A549 (cell line): ENCODE measurements around the gene JUP. TPM values are rescaled to one million over a fixed set of nuclear protein-coding genes. Genes with fewer than 3 reads are reported as not detected.

Experiments used
- ATAC-seq, 2 experiments: fragments of 200-7000 bp in 1 of 2; fragments of >200 bp in 1 of 2; cut with Nextera tagmentation in 1 of 2; cut with Tn5 transposase in 1 of 2; 3 replicates each; pipeline versions ENCODE4 v1.8.0 to v1.9.1; 2018 to 2020; ENCODE audit warnings: mild to moderate bottlenecking in 1 of 2, moderate library complexity in 1 of 2
- CTCF ChIA-PET: fragments of 300-600 bp; sonication (Branson Sonifier 250); formaldehyde crosslinking; extraction: SDS; loops from one replicate; lab custom pipeline; 2021; ENCODE audit warnings: antibody characterized with exemption, inconsistent platforms; lab: Yijun Ruan, JAX
- POLR2A ChIA-PET: fragments of 350-600 bp; formaldehyde crosslinking; extraction: SDS; loops from one replicate; lab custom pipeline; 2021; ENCODE audit warnings: antibody characterized with exemption, inconsistent platforms; lab: Yijun Ruan, JAX
- DNase-seq, 2 experiments: peaks; one replicate each; pipeline versions ENCODE4 v3.0.0 to v3.0.0-alpha.2; 2011 to 2016; ENCODE audit warnings: low read depth in 1 of 2, low spot score in 1 of 2
- FAIRE-seq: peaks from 2 replicates; lab custom pipeline; 2011; peaks lifted over from hg19 to GRCh38; lab: Jason Lieb, UNC
- H3K27ac ChIP-seq, 2 experiments: fragments of >200 bp; sonication (Bioruptor Twin); formaldehyde crosslinking; 3 replicates each; pipeline ENCODE4 v1.5.1; 2016 to 2017
- H3K4me1 ChIP-seq: fragments of >200 bp; sonication (Bioruptor Twin); formaldehyde crosslinking; 3 replicates; pipeline ENCODE4 v1.6.1; 2016
- H3K4me2 ChIP-seq: fragments of >200 bp; sonication (Bioruptor Twin); formaldehyde crosslinking; 3 replicates; pipeline ENCODE4 v1.6.1; 2016
- H3K4me3 ChIP-seq: fragments of >200 bp; sonication (Bioruptor Twin); formaldehyde crosslinking; 3 replicates; pipeline ENCODE4 v1.5.1; 2016
- H3K9me3 ChIP-seq: fragments of >200 bp; sonication (Bioruptor Twin); formaldehyde crosslinking; 3 replicates; pipeline ENCODE4 v1.6.1; 2016
- BHLHE40 ChIP-seq: IDR thresholded peaks from 2 replicates; pipeline ENCODE4 v1.6.1; 2012; ENCODE audit warnings: low read depth, low read length, inconsistent platforms
- CHD2 ChIP-seq: fragments of 150-350 bp; IDR thresholded peaks from 2 replicates; pipeline ENCODE4 v1.6.1; 2014; ENCODE audit warnings: low read length; ENCODE audit not compliant: partially characterized antibody
- CHD4 ChIP-seq: fragments of 200-600 bp; sonication (generic); IDR thresholded peaks from 2 replicates; pipeline ENCODE4 v1.6.1; 2016; ENCODE audit warnings: antibody characterized with exemption, mild to moderate bottlenecking, borderline replicate concordance
- EHF ChIP-seq: fragments of 250-450 bp; sonication (Bioruptor Pico); IDR thresholded peaks from 2 replicates; pipeline ENCODE4 v1.5.0; 2020; ENCODE audit warnings: mild to moderate bottlenecking
- EP300 ChIP-seq, 2 experiments: fragments of >200 bp; sonication (Bioruptor Twin); formaldehyde crosslinking; IDR thresholded peaks; 2 replicates in 1 of 2; 3 replicates in 1 of 2; pipeline ENCODE4 v1.6.1; 2016 to 2017
- ESRRA ChIP-seq: fragments of 150-350 bp; IDR thresholded peaks from 2 replicates; pipeline ENCODE4 v1.6.1; 2014; ENCODE audit warnings: mild to moderate bottlenecking, low read length, borderline replicate concordance
- FOSB ChIP-seq: fragments of 250-450 bp; sonication (Bioruptor Pico); IDR thresholded peaks from 2 replicates; pipeline ENCODE4 v1.5.0; 2020; ENCODE audit warnings: mild to moderate bottlenecking, moderate library complexity
- FOXS1 ChIP-seq: fragments of 250-450 bp; sonication (Bioruptor Pico); IDR thresholded peaks from 2 replicates; pipeline ENCODE4 v1.5.0; 2020; ENCODE audit warnings: mild to moderate bottlenecking, moderate library complexity
- GATA3 ChIP-seq: IDR thresholded peaks from 2 replicates; pipeline ENCODE4 v1.6.1; 2012; ENCODE audit warnings: borderline replicate concordance
- HOXA7 ChIP-seq: fragments of 250-450 bp; sonication (Bioruptor Pico); IDR thresholded peaks from 2 replicates; pipeline ENCODE4 v1.5.0; 2020; ENCODE audit warnings: mild to moderate bottlenecking, moderate library complexity
- HOXB13 ChIP-seq: fragments of 250-450 bp; sonication (Bioruptor Pico); IDR thresholded peaks from 2 replicates; pipeline ENCODE4 v1.5.0; 2020; ENCODE audit warnings: low read depth, mild to moderate bottlenecking, moderate library complexity
- JUN ChIP-seq, 2 experiments: fragments of >200 bp; sonication (Bioruptor Twin); formaldehyde crosslinking; IDR thresholded peaks; 2 replicates in 1 of 2; 3 replicates in 1 of 2; pipeline ENCODE4 v1.6.1; 2016 to 2017
- KDM1A ChIP-seq: fragments of 200-600 bp; sonication (generic); IDR thresholded peaks from 2 replicates; pipeline ENCODE4 v1.6.1; 2016; ENCODE audit warnings: low read depth, mild to moderate bottlenecking
- MAX ChIP-seq: IDR thresholded peaks from 2 replicates; pipeline ENCODE4 v1.6.1; 2012
- MAZ ChIP-seq: fragments of 150-350 bp; IDR thresholded peaks from 2 replicates; pipeline ENCODE4 v1.6.1; 2014; ENCODE audit warnings: antibody characterized with exemption, low read depth, low read length, borderline replicate concordance
- NPAS2 ChIP-seq: fragments of 250-450 bp; sonication (Bioruptor Pico); IDR thresholded peaks from 2 replicates; pipeline ENCODE4 v1.8.0; 2022; ENCODE audit warnings: mild to moderate bottlenecking, moderate library complexity, borderline replicate concordance
- POLR2A ChIP-seq: IDR thresholded peaks from 2 replicates; pipeline ENCODE4 v1.6.1; 2012; ENCODE audit warnings: mild to moderate bottlenecking, low read length
- POLR2AphosphoS2 ChIP-seq: conservative IDR thresholded peaks from 2 replicates; pipeline ENCODE4 v1.6.1; 2012; ENCODE audit warnings: low read length, improper control_type of control experiment, inconsistent platforms
- RAD21 ChIP-seq, 2 experiments: fragments of >200 bp in 1 of 2; sonication (Bioruptor Twin) in 1 of 2; formaldehyde crosslinking in 1 of 2; IDR thresholded peaks in 1 of 2; conservative IDR thresholded peaks in 1 of 2; 2 replicates in 1 of 2; 3 replicates in 1 of 2; pipeline ENCODE4 v1.6.1; 2012 to 2018; ENCODE audit warnings: inconsistent platforms in 1 of 2
- RARB ChIP-seq: fragments of 250-450 bp; sonication (Bioruptor Pico); IDR thresholded peaks from 2 replicates; pipeline ENCODE4 v1.8.0; 2021; ENCODE audit warnings: mild to moderate bottlenecking, moderate library complexity
- RCOR1 ChIP-seq: fragments of 150-350 bp; IDR thresholded peaks from 2 replicates; pipeline ENCODE4 v1.6.1; 2014; ENCODE audit warnings: antibody characterized with exemption, low read length, low read depth
- SMC3 ChIP-seq: fragments of >200 bp; sonication (Bioruptor Twin); formaldehyde crosslinking; IDR thresholded peaks from 3 replicates; pipeline ENCODE4 v1.6.1; 2018; ENCODE audit warnings: inconsistent platforms
- SREBF2 ChIP-seq: fragments of 450-650 bp; IDR thresholded peaks from 2 replicates; pipeline ENCODE4 v1.6.1; 2014; ENCODE audit warnings: mild to moderate bottlenecking, moderate library complexity
- ZSCAN20 ChIP-seq: fragments of 250-450 bp; sonication (Bioruptor Pico); IDR thresholded peaks from 2 replicates; pipeline ENCODE4 v1.8.0; 2022; ENCODE audit warnings: mild to moderate bottlenecking, moderate library complexity
- WGBS: methylation state at CpG from one replicate; pipeline ENCODE4 v1.1.6; 2017; ENCODE audit errors: missing lambda C conversion rate; 5-methylcytosine and 5-hydroxymethylcytosine counted together
- polyA plus RNA-seq, 4 experiments: library from polyadenylated mRNA; depleted of rRNA in 3 of 4; stranded (reverse); fragments of >200 nt; fragmentation: RNase III in 1 of 4; extraction: RNeasy Plus Mini Kit Qiagen cat#74134 plus additional on column Dnase treatment in 1 of 4; gene quantifications; 2 replicates in 3 of 4; 3 replicates in 1 of 4; pipeline ENCODE4 v1.2.3, GENCODE V29; 2011 to 2017
- TF ChIP-seq, protein P1 (sequence below): fragments of 450-650 bp; IDR thresholded peaks from 2 replicates; pipeline ENCODE4 v1.6.1; 2014; ENCODE audit warnings: antibody characterized with exemption
- TF ChIP-seq, protein P2 (sequence below): fragments of >200 bp; sonication (Bioruptor Twin); formaldehyde crosslinking; IDR thresholded peaks from 3 replicates; pipeline ENCODE4 v1.6.1; 2016
- TF ChIP-seq, protein P3 (sequence below): fragments of 200-600 bp; sonication (generic); IDR thresholded peaks from 2 replicates; pipeline ENCODE4 v1.6.1; 2016; ENCODE audit warnings: antibody characterized with exemption, mild to moderate bottlenecking, moderate library complexity
- TF ChIP-seq, protein P4 (sequence below): fragments of >200 bp; sonication (Bioruptor Twin); formaldehyde crosslinking; IDR thresholded peaks from 3 replicates; pipeline ENCODE4 v1.5.1; 2016

Gene JUP
- polyA plus RNA-seq, 2 of the 4 experiments (the other 2 are of a cell fraction) = 54.8 to 107 TPM

DNA sequence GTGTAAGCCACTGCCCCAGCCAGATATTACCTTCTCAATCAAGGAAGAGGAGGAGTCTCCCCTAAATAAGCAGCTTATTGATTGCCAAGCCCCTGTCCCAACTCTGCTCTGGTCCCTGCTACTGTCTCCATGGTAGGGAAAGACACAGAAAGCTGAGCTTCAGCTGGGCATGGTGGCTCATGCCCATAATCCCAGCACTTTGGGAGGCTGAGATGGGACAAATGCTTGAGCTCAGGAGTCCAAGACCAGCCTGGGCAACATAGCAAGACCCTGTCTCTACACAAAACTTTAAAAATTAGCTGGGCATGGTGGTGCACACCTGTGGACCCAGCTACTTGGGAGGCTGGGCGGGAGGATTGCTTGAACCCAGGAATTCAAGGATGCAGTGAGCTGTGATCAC is 6.6 kb downstream of the JUP start:
- ATAC-seq = no peak
- H3K4me1 ChIP-seq = peaks cover 89% of the 10 kb centered on the region
- no peak overlapping the region for H3K4me3 ChIP-seq
- H3K27ac ChIP-seq = peak overlapping the region; percentile 89 to 93; a peak in 5 of 6 replicates
- no peak for FAIRE-seq
- ChIA-PET POLR2A (interaction anchor here (1.0 kb wide), 2 partner anchors 31 to 46 kb away, joined by 3 read pairs; no protein-coding TSS in a partner anchor), CTCF (interaction anchor here (0.6 to 96.0 kb wide), 3 partner anchors 8 to 114 kb away, joined by 3 to 3262 read pairs (median 3262); partner anchors contain the start of genes FKBP10, GAST, HAP1 and JUP)
- no peaks in the 10 kb centered on the region for H3K9me3 ChIP-seq
- WGBS = 100% methylated on average over 1 of the region's 1 CpG
- TF ChIP-seq EHF (CRISPR knock-in tag) (no peak), SREBF2 (no peak), SMC3 (no peak), FOXS1 (CRISPR knock-in tag) (no peak), CHD4 (no peak), HOXA7 (CRISPR knock-in tag) (no peak), KDM1A (no peak), POLR2AphosphoS2 (no peak), MAZ (no peak), RCOR1 (no peak), BHLHE40 (no peak), NPAS2 (CRISPR knock-in tag) (no peak)
- TF ChIP-seq, protein P1, sequence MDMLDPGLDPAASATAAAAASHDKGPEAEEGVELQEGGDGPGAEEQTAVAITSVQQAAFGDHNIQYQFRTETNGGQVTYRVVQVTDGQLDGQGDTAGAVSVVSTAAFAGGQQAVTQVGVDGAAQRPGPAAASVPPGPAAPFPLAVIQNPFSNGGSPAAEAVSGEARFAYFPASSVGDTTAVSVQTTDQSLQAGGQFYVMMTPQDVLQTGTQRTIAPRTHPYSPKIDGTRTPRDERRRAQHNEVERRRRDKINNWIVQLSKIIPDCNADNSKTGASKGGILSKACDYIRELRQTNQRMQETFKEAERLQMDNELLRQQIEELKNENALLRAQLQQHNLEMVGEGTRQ = no peak
- peak overlapping the region; percentile 4; the same call in 1 of the 3 replicates for H3K4me2 ChIP-seq
- no peak for DNase-seq

DNA sequence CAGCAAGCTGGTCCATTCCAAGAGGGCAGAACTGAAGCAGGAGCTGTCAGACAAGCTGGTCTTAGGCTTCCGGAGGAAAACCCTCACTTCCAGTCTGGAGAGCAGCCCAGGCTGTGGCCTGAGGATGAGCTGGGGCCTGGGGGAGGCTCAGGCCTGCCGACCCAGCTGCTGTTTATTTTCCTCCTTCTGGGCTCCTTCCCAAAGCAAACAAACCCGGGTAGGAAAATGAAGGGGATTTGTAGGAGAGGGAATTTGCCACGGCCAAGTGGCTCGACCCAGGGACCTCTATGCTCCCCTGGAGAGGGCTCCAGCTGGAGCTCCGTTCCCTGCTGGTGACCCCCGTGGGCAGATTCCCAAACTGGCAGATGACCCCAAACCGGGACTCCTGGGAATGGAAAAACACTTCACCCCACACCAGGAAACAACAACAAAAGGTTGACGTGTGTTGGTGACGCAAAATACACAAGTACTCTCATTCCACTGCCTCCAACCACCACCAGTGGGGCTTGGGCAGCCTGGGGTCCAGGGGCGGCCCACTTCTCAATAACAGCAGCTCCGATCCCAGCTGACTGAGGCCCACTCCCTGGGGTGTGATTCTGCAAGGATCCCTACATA is 8.8 kb downstream of the JUP start:
- 1% methylated on average over 12 of the region's 12 CpGs for WGBS
- Histone ChIP-seq H3K27ac (peak overlapping the region; percentile 89 to 93), H3K4me3 (peak overlapping the region; percentile 8; the same call in 1 of the 3 replicates), H3K4me2 (peak overlapping the region; percentile 87), H3K4me1 (peaks cover 90% of the 10 kb centered on the region), H3K9me3 (no peaks in the 10 kb centered on the region)
- POLR2A ChIA-PET = interaction anchor here (0.5 to 3.2 kb wide), 15 partner anchors 8 to 1362 kb away, joined by 3 to 55 read pairs (median 4); partner anchors contain the start of genes ACLY, EIF1, HAP1 and JUP
- FAIRE-seq = peak; percentile 94
- peak; percentile 81 for ATAC-seq
- CTCF ChIA-PET = interaction anchor here (0.8 to 96.0 kb wide), 5 partner anchors 10 to 117 kb away, joined by 3 to 3262 read pairs (median 5); partner anchors contain the start of genes FKBP10, GAST, HAP1 and JUP
- DNase-seq = peak; percentile 93 to 98
- TF ChIP-seq EHF (CRISPR knock-in tag) (peak; percentile 81), JUN (IDR thresholded peaks at IDR 0.05) (peak; percentile 87 to 94), POLR2A (peak; percentile 25; the same call in 1 of the 2 replicates), GATA3 (peak; percentile 81), MAZ (0 out of 2 replicates have a peak, but pooled peaks have one; percentile 51), EP300 (IDR thresholded peaks at IDR 0.05) (peak; percentile 86 to 90; a peak in 4 of 5 replicates), HOXB13 (CRISPR knock-in tag) (0 out of 2 replicates have a peak, but pooled peaks have one; percentile 11), ZSCAN20 (CRISPR knock-in tag) (peak; percentile 87), RAD21 (conservative IDR thresholded peaks at IDR 0.05 in 1 of 2, IDR thresholded peaks at IDR 0.05 in 1 of 2) (no peak; a peak in 1 of 5 replicates), RARB (CRISPR knock-in tag) (peak; percentile 44; the same call in 1 of the 2 replicates), MAX (peak; percentile 73), FOSB (no peak; the same call in 1 of the 2 replicates), ESRRA (0 out of 2 replicates have a peak, but pooled peaks have one; percentile 41), CHD2 (no peak), FOXS1 (CRISPR knock-in tag) (peak; percentile 79; the same call in 1 of the 2 replicates)
- TF ChIP-seq, protein P2, sequence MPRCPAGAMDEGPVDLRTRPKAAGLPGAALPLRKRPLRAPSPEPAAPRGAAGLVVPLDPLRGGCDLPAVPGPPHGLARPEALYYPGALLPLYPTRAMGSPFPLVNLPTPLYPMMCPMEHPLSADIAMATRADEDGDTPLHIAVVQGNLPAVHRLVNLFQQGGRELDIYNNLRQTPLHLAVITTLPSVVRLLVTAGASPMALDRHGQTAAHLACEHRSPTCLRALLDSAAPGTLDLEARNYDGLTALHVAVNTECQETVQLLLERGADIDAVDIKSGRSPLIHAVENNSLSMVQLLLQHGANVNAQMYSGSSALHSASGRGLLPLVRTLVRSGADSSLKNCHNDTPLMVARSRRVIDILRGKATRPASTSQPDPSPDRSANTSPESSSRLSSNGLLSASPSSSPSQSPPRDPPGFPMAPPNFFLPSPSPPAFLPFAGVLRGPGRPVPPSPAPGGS = peak; percentile 84
- TF ChIP-seq, protein P3, sequence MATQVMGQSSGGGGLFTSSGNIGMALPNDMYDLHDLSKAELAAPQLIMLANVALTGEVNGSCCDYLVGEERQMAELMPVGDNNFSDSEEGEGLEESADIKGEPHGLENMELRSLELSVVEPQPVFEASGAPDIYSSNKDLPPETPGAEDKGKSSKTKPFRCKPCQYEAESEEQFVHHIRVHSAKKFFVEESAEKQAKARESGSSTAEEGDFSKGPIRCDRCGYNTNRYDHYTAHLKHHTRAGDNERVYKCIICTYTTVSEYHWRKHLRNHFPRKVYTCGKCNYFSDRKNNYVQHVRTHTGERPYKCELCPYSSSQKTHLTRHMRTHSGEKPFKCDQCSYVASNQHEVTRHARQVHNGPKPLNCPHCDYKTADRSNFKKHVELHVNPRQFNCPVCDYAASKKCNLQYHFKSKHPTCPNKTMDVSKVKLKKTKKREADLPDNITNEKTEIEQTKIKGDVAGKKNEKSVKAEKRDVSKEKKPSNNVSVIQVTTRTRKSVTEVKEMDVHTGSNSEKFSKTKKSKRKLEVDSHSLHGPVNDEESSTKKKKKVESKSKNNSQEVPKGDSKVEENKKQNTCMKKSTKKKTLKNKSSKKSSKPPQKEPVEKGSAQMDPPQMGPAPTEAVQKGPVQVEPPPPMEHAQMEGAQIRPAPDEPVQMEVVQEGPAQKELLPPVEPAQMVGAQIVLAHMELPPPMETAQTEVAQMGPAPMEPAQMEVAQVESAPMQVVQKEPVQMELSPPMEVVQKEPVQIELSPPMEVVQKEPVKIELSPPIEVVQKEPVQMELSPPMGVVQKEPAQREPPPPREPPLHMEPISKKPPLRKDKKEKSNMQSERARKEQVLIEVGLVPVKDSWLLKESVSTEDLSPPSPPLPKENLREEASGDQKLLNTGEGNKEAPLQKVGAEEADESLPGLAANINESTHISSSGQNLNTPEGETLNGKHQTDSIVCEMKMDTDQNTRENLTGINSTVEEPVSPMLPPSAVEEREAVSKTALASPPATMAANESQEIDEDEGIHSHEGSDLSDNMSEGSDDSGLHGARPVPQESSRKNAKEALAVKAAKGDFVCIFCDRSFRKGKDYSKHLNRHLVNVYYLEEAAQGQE = no peak
- TF ChIP-seq, protein P4, sequence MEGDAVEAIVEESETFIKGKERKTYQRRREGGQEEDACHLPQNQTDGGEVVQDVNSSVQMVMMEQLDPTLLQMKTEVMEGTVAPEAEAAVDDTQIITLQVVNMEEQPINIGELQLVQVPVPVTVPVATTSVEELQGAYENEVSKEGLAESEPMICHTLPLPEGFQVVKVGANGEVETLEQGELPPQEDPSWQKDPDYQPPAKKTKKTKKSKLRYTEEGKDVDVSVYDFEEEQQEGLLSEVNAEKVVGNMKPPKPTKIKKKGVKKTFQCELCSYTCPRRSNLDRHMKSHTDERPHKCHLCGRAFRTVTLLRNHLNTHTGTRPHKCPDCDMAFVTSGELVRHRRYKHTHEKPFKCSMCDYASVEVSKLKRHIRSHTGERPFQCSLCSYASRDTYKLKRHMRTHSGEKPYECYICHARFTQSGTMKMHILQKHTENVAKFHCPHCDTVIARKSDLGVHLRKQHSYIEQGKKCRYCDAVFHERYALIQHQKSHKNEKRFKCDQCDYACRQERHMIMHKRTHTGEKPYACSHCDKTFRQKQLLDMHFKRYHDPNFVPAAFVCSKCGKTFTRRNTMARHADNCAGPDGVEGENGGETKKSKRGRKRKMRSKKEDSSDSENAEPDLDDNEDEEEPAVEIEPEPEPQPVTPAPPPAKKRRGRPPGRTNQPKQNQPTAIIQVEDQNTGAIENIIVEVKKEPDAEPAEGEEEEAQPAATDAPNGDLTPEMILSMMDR = no peak
